HG03159 (cell line): ENCODE results near the gene ADAR.
A peak's percentile ranks its signal among the peaks of the same experiment; 100 is the strongest.

Experiments used
- ATAC-seq: cut with Tn5 transposase; IDR thresholded peaks from one replicate; pipeline ENCODE4 v1.9.1; 2021; ENCODE audit warnings: mild to moderate bottlenecking, moderate library complexity; ENCODE audit not compliant: unreplicated experiment

Gene ADAR

GRCh38 chr1:154559466-154560044 lies 48.4 kb downstream of the ADAR start:
- peak; percentile 44 for ATAC-seq

GRCh38 chr1:154558720-154559465 lies 49.1 kb downstream of the ADAR start:
- peak; percentile 83 for ATAC-seq

- peak; percentile 24 for ATAC-seq
These were observed 49.9 kb downstream of the ADAR start, which contains the start of gene UBE2Q1 for GRCh38 chr1:154557939-154558719. TSS of gene UBE2Q1 (minus strand) at chr1:154558662. CDS start at chr1:154558553, 109 bp downstream.

- no peak for ATAC-seq
These were observed 50.6 kb downstream of the ADAR start for GRCh38 chr1:154557248-154557938.

GRCh38 chr1:154556422-154556821 lies 51.6 kb downstream of the ADAR start:
- ATAC-seq: no peak

GRCh38 chr1:154553056-154554030 lies 54.6 kb downstream of the ADAR start:
- no peak for ATAC-seq

- ATAC-seq: no peak
These were observed 56.0 kb downstream of the ADAR start for GRCh38 chr1:154552036-154552435.

GRCh38 chr1:154551474-154551873 lies 56.5 kb downstream of the ADAR start:
- no peak for ATAC-seq

- no peak for ATAC-seq
These were observed 57.3 kb downstream of the ADAR start for GRCh38 chr1:154550657-154551056.

- no peak for ATAC-seq
These were observed 57.9 kb downstream of the ADAR start for GRCh38 chr1:154550070-154550469.

- ATAC-seq: no peak
These were observed 58.7 kb downstream of the ADAR start for GRCh38 chr1:154549202-154549770.

- ATAC-seq: no peak
These were observed 60.0 kb downstream of the ADAR start for GRCh38 chr1:154548028-154548427.

- no peak for ATAC-seq
These were observed 60.8 kb downstream of the ADAR start for GRCh38 chr1:154547105-154547732.

- ATAC-seq: no peak
These were observed 61.5 kb downstream of the ADAR start for GRCh38 chr1:154546264-154547063.

- ATAC-seq: no peak
These were observed 66.8 kb downstream of the ADAR start for GRCh38 chr1:154541231-154541630.

- ATAC-seq: no peak
These were observed 68.2 kb downstream of the ADAR start for GRCh38 chr1:154539486-154540483.

- ATAC-seq: no peak
These were observed 71.4 kb downstream of the ADAR start for GRCh38 chr1:154536570-154536969.
